Stimulated activated CD8-positive, alpha-beta memory T cell treated with anti-CD3 and anti-CD28 coated beads, Interleukin-12 subunit alpha, Interleukin-12 subunit beta, amount 100 ng/mL, for 24 hours (primary cell): Measurements from ENCODE around the gene SCAPER.
"Not testable (repeated sequence)": the region's sequence is repeated elsewhere in the genome, so short reads cannot be mapped to it uniquely, and the experiment has no call there.

Source experiments
- DNase-seq: peaks from one replicate; pipeline ENCODE4 v3.0.0-alpha.2; 2020; ENCODE audit errors: extremely low read depth

The SCAPER gene

DNA sequence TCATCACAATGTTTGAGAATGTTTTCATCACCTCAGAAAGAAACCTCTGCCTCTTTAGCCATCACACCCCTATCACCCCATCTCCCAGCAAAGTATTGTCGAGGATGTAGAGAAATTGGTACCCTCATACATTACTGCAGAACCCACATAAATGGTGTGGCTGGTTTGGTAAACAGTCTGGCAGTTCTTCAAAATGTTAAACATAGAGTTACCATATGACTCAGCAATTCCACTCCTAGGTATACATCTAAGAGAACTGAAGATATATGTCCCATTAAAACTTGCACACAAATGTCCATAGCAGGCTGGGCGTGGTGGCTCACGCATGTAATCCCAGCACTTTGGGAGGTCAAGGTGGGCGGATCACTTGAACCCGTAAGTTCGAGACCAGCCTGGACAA, 585.1 kb downstream of the SCAPER start:
- no peak for DNase-seq

DNA sequence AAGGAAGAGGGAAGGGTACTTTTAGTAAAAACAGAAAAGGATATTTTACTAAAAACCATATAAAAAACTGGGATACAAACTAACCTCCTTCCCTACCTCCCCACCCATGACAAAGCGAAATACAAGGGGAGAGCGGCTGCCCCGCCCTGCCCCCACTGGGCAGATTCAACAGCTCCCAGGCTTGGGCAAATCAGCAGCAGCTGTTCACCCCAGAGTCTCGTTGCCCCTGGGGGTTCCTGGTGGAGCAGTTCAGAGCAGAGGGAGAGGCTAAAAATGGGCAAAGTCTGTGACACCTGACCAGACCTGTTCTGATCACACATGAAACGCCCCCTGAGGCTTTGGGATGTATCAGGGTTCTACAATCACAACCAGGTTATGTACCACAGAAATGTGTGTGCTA, 591.4 kb downstream of the SCAPER start:
- no peak for DNase-seq

DNA sequence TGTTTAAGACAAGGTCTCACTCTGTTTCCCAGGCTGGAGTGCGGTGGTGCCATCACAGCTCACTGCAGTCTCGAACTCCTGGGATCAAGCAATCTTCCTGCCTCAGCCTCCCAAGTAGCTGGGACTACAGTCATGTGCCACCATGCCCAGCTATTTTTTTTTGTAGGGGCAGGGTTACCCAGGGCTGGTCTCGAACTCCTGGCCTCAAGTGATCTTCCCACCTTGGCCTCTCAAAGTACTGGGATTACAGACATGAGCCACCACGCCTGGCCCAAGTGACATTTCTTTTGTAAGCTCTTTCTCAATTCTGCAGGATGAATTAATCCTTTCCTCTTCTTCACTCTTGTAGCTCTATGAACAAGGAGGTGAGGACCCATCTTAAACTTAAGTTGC, 592.0 kb downstream of the SCAPER start:
- not testable (repeated sequence) for DNase-seq

DNA sequence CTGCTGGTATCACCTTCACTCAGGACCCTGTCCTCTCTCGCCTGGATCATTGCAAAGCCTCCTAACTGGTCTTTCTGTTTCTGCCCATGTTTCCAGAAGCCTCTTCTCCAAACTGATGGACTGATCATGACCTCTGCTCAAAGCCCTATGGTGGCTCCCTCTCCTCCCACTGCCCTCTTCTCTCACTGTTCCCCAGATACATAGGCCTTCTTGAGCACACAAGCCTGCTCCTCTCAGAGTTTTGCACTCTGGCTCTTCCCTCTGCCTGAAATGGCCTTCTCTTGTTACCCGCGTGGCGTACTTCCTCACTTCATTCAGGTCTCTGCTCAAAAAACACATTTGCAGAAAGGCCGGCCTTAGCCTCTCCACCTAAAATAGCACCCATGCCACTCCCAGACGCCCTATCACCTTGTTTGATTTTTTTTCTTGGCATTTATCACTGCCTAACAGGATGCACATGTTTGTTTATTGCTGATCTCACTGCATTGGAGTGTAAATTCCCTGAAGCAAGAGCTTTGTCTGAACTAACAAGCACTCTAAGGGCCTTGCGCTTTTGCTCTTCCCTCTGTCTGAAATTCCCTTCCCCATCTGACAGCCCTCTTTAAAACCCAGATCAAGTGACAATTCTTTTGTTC, 592.5 kb downstream of the SCAPER start:
- DNase-seq, result no peak

DNA sequence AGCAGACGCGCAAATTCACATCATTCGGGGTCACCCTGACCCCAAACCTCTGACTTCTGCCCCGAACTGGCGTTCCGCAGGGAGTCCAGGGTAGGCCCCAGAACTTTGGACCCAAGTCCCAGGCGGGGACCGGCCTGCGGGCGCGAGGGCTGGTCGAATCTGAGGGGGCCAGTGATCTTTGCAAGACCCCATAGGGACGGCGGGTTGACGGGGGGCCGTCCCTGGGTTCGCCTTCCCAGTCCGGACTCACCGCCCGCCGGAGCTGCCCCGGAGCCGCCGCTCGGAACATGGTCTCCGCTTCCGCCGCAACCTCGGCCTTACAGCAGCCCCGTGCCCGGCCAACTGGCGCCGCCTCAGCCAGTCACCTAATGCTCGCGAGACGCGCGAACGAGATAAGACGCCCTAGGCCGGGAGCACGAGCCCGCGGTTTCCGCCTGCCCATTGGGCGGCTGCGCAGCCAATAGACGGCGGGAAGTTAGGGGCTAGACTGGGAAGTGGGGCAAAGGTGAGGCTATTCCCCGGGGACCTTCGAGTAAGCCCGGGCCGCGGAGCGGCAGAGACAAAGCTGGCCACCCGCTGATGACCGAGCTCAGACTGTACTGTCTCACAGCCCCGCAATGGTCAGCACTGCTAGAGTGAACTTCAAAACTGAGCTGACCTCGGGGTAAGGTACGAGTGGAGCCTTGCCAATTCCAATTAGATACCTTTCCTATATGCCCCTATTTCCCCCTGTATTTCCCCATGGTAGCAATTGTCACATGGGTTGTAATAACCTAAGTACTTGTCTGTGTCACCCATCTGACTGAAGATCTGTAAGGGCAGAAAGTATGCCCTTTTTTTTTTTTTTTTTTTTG, 593.8 kb downstream of the SCAPER start, which contains the start of gene ETFA:
Gene ETFA, minus strand, starts transcription at position 370 of the 854 bp plus-strand sequence. Its CDS starts 81 bp downstream, at position 289.
- DNase-seq, result peak; percentile 86

DNA sequence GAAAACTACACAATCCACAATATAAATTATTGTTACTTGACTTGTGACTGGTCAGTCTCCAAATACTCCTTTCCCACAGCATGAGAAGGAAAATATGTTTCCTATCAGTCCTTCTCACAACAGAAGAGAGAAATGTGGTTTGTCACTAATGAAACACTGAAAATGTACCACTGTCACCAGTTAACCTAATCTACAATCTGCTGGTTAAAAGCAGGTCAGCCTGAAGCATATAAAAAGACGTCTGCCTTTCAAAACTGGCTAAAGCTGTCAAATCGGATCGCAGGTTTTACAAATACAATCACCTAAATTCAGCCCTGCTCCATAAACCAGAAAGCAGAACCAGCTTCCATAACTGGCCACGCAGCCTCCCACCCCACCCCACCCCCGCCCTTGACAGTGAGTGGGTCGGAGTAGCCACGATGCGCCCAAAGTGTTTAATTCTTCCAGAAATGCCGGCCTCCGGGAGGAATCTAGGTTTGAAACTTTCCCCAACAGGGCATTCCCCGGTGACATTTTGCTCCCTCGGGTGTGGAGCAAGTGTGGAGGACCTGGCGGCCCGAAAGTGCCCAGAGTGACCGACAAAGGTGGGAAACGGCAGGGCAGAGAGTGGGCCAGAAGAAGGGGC, 594.6 kb downstream of the SCAPER start:
- no peak for DNase-seq

DNA sequence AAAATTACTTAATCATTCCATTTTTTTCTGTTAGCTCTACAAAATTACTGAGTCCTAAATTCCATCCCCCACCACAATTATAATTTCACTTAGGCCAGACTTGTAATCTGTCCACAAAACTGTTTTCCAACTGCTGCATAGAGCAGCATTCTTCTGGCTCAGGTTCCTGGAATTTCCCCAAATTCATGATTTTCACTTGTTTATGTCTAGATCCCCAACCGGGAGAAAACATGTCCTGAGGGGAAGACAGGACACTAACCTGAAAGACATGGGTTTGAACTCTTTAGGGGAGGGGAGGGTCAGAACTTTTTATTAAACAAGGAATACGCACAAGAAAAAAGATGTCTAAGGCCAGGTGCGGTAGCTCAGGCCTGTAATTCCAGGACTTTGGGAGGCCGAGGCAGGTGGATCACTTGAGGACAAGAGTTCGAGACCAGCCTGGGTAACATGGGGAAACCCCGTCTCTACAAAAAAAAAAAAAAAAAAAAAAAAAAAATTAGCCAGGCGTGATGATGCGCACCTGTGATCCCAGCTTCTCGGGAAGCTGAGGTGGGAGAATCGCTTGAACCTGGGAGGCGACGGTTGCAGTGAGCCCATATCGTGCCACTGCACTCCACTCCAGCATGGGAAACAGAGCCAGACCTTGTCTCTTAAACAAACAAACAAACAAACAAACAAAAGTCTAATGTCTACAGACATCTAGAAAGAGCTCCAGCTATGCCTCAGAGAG, 595.4 kb downstream of the SCAPER start:
- no peak for DNase-seq

DNA sequence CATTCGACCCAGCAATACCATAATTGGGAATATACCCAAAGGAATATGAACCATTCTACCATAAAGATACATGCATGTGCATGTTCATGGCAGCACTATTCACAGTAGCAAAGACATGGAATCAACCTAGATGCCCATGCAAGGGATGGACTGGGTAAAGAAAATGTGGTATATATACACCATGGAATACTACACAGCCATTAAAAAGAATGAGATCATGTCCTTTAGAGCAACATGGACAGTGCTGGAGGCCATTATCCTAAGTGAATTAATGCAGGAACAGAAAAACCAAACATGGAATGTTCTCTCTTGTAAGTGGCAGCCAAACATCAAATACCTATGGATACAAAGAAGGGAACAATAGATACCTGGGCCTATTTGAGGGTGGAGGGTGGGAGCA, 601.2 kb downstream of the SCAPER start:
- no peak for DNase-seq

DNA sequence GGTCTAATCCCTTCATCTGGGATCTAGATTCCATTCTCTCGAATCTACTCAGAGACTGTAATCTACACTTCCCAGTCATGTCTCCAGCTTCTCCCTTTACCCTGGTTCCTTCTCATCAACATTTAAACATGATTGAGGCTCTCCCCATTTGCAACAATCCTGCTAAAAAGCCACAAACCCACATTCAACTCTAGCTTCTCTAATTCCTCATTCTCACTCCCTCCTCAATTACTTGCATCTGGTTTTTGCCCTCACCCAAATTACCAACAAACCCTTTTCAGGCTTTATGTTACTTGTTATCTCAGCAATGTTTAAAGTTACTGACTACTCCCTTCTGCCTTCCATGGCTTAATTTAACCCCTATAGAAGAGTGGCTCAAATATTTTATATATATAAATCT, 605.4 kb downstream of the SCAPER start:
- DNase-seq, result no peak

DNA sequence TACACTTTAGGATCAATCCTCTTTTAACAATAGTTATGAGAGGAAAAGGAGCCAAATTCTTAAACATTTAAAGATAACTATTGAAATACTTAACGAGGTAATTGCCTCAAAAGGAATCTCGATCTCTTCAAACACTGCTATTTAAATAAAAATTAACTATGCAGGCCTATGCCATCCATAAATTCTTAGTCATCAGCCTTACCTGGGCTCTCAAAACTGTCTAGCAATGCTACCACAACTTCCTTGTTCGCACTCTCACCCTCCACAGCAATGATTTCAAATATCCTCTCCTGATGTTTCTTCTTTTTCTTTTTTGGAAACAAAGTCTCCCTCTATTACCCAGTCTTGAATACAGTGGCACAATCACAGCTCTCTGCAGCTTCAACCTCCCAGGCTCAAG, 606.2 kb downstream of the SCAPER start:
- DNase-seq, result no peak

DNA sequence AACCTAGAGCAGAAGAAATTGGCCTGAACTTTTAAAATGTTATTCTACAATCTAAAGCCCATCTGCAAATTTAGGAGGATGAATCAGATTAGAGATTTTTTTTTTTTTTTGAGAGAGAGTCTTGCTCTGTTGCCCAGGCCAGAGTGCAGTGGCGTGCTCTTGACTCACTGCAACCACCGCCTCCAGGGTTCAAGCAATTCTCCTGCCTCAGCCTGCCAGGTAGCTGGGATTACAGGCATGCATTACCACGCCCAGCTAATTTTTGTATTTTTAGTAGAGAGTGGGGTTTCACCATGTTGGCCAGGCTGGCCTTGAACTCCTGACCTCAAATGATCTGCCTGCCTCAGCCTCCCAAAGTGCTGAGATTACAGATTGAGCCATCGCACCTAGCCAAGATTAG, 607.2 kb downstream of the SCAPER start:
- DNase-seq, result not testable (repeated sequence)
